ENCODE results near the gene TMED4.

DNA sequence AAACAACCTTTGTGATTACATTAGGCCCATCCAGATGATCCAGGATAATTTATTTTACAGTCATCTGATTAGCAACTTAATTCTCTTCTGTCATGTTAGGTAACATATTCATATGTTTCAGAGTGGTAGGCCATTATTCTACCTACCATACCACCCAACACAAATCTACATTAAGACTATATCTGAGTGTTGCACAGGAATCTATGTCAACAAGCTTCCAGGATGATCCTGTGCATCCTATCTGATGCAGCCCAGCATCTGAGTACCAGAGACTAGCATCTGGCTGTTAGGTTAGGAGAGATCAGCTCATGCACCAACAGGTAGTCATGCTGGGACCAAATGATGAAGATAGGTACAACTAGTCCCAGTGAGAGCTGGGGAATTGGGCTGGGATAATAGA is 7.0 kb downstream of the TMED4 start:
- TF ChIP-seq POLR2A (IDR thresholded peaks at IDR 0.05) (no peak), CTCF (IDR thresholded peaks at IDR 0.05 in 4 of 5, conservative IDR thresholded peaks at IDR 0.05 in 1 of 5) (no peak)

All from gastrocnemius medialis (tissue), 4 donors.